LNCaP clone FGC (cell line): Measurements from ENCODE around the gene TRAM2.
A peak's percentile ranks its signal among the peaks of the same experiment; 100 is the strongest.

ENCODE experiments used
- DNase-seq: peaks from one replicate; pipeline ENCODE4 v3.0.0-alpha.2; 2011; ENCODE audit warnings: low read depth
- H3K4me3 ChIP-seq: 2 replicates; pipeline ENCODE4 v1.5.1; 2011; ENCODE audit warnings: mild to moderate bottlenecking, low read depth, low read length, control low read depth
- CTCF ChIP-seq: IDR thresholded peaks from 2 replicates; pipeline ENCODE4 v1.5.1; 2012; ENCODE audit warnings: mild to moderate bottlenecking; ENCODE audit not compliant: control insufficient read depth, insufficient read depth; ENCODE audit errors: extremely low read depth

The TRAM2 gene

GRCh38 chr6:52571099-52571755 lies 5.6 kb downstream of the TRAM2 start:
- H3K4me3 ChIP-seq = no peak overlapping the region
- TF ChIP-seq CTCF = no peak
- DNase-seq = no peak

DNA sequence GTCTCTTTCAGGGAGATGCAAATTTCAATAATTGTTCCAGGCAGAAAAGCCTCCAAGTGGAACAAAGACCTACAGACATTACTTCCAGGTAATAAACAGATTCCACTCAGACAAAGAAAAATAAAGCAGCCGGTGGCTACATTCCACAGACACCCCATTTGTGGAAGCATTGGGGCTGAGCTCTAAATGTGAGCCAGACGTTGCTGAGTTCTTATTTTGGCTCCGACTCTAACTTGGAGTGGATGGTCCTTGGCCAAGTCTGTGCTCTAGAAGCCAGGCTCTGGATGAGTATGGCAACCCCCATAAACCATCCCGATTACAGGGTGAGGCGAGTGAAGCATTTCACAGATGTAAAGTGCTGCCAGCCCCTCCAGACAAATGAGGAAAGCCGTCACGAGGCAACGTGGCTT lies 6.6 kb downstream of the TRAM2 start:
- no peak for DNase-seq
- H3K4me3 ChIP-seq = no peak overlapping the region

GRCh38 chr6:52568320-52568719 lies 8.5 kb downstream of the TRAM2 start:
- H3K4me3 ChIP-seq = no peak overlapping the region
- DNase-seq = no peak
- TF ChIP-seq CTCF = no peak

More for the DNA sequence above, 6.6 kb downstream of the TRAM2 start:
- no peak for TF ChIP-seq CTCF

DNA sequence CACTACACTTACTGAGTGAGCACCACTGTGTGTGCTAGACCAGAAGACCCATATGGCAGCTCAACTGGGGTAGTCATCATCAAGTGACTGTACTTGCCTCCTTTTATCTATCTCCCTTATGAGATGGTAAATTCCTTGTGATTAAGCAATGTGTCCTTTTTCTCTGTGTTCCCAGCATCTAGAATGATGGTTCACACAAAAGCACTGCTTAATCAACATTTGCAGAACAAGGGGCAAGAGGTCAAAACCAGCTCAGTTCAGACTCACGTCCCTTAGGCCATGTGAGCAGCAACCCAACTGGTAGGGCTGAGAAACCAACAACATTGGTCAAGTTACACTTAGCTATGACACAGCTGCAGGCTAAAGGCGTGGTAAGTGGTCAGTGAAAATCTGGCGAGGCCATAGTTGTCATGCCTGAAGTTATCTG lies 10.0 kb downstream of the TRAM2 start:
- DNase-seq = no peak
- no peak for TF ChIP-seq CTCF
- no peak overlapping the region for H3K4me3 ChIP-seq

- no peak overlapping the region for H3K4me3 ChIP-seq
- TF ChIP-seq CTCF = no peak
- no peak for DNase-seq
Observed at GRCh38 chr6:52566201-52566600, 10.7 kb downstream of the TRAM2 start.

- no peak for DNase-seq
- no peak overlapping the region for H3K4me3 ChIP-seq
- TF ChIP-seq CTCF = no peak
Observed at GRCh38 chr6:52564856-52565255, 12.0 kb downstream of the TRAM2 start.

- TF ChIP-seq CTCF = no peak
- H3K4me3 ChIP-seq = no peak overlapping the region
- peak; percentile 80 for DNase-seq
Observed at GRCh38 chr6:52562911-52563310, 13.9 kb downstream of the TRAM2 start.
